HL-60 (cell line): ENCODE measurements around the gene ZNF837.

ENCODE experiments used
- GABPA ChIP-seq: IDR thresholded peaks from 2 replicates; pipeline ENCODE4 v1.6.1; 2012; ENCODE audit warnings: low read depth
- TF ChIP-seq, protein P1 (sequence below): IDR thresholded peaks from one replicate; pipeline ENCODE4 v1.5.1; 2011; ENCODE audit warnings: low read length, control low read depth, inconsistent platforms; ENCODE audit not compliant: insufficient read depth

DNA sequence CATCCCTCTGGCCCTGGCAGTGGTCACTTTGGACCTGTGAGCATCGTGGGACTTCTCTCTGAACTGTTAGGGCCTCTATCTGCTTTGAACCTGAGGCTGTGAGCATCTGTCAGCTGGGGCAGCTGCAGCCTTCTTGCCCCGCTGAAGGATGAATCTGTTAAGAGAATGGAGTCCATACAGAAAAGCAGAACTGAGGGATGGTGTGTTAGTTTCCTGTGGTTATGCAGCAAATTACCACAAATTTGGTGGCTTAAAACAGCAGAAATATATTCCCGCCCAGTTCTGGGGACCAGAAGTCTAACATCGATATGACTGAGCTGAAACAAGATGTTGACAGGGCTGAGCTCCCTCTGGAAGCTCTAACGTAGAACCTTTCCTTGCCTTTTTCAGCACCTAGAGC is 16.7 kb downstream of the ZNF837 start:
- TF ChIP-seq, protein P1, sequence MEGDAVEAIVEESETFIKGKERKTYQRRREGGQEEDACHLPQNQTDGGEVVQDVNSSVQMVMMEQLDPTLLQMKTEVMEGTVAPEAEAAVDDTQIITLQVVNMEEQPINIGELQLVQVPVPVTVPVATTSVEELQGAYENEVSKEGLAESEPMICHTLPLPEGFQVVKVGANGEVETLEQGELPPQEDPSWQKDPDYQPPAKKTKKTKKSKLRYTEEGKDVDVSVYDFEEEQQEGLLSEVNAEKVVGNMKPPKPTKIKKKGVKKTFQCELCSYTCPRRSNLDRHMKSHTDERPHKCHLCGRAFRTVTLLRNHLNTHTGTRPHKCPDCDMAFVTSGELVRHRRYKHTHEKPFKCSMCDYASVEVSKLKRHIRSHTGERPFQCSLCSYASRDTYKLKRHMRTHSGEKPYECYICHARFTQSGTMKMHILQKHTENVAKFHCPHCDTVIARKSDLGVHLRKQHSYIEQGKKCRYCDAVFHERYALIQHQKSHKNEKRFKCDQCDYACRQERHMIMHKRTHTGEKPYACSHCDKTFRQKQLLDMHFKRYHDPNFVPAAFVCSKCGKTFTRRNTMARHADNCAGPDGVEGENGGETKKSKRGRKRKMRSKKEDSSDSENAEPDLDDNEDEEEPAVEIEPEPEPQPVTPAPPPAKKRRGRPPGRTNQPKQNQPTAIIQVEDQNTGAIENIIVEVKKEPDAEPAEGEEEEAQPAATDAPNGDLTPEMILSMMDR, result no peak
- TF ChIP-seq GABPA, result no peak
